OCI-LY7 (cell line): Measurements from ENCODE around the gene AP1S3. TPM values are rescaled to one million over a fixed set of nuclear protein-coding genes. Genes with fewer than 3 reads are reported as not detected.

Experiments used
- BruUV-seq: library from RNA; stranded (reverse); fragments of 400-500 nt; replicated peaks from 2 replicates; lab custom pipeline; 2021; lab: Mats Ljungman, UMichigan
- CTCF ChIA-PET: fragments of 300-600 bp; sonication (Branson Sonifier 250); formaldehyde crosslinking; loops from one replicate; lab custom pipeline; 2022; ENCODE audit warnings: antibody characterized with exemption; ENCODE audit not compliant: unreplicated experiment; lab: Charles Lee
- POLR2A ChIA-PET: fragments of 300-600 bp; sonication (Branson Sonifier 250); formaldehyde crosslinking; loops from one replicate; lab custom pipeline; 2022; ENCODE audit warnings: antibody characterized with exemption; lab: Charles Lee
- DNase-seq: peaks from one replicate; pipeline ENCODE4 v3.0.0-alpha.2; 2015; ENCODE audit warnings: low spot score
- H2AFZ ChIP-seq: fragments of 200-600 bp; sonication (generic), shearing (Covaris generic); 2 replicates; pipeline ENCODE4 v1.6.1; 2014; ENCODE audit warnings: mild to moderate bottlenecking, antibody characterized with exemption, low read length, moderate library complexity
- H3K27ac ChIP-seq: fragments of 200-600 bp; sonication (generic); 2 replicates; pipeline ENCODE4 v1.5.1; 2014; ENCODE audit warnings: mixed run types, low read depth, mild to moderate bottlenecking, moderate library complexity, low read length, inconsistent platforms; ENCODE audit not compliant: poor library complexity, severe bottlenecking
- H3K36me3 ChIP-seq: fragments of 200-600 bp; sonication (generic); 2 replicates; pipeline ENCODE4 v1.6.1; 2014; ENCODE audit warnings: mild to moderate bottlenecking, antibody characterized with exemption, low read length, moderate library complexity, mixed read lengths; ENCODE audit not compliant: insufficient read depth
- H3K4me1 ChIP-seq: fragments of 200-600 bp; sonication (generic); 2 replicates; pipeline ENCODE4 v1.5.1; 2014; ENCODE audit warnings: mild to moderate bottlenecking, low read length; ENCODE audit not compliant: insufficient read depth, poor library complexity, severe bottlenecking
- H3K4me2 ChIP-seq: fragments of 200-600 bp; sonication (generic); 2 replicates; pipeline ENCODE4 v1.6.1; 2014; ENCODE audit warnings: mild to moderate bottlenecking, low read length
- H3K4me3 ChIP-seq: fragments of 200-600 bp; sonication (generic); 2 replicates; pipeline ENCODE4 v1.5.1; 2014; ENCODE audit warnings: mild to moderate bottlenecking, low read depth, low read length; ENCODE audit not compliant: poor library complexity, severe bottlenecking
- H3K79me2 ChIP-seq: fragments of 200-600 bp; sonication (generic); 2 replicates; pipeline ENCODE4 v1.6.1; 2016; ENCODE audit warnings: low read depth, mild to moderate bottlenecking, low read length, moderate library complexity, mixed read lengths; ENCODE audit not compliant: insufficient read depth
- H3K9me2 ChIP-seq: fragments of 200-600 bp; sonication (generic); 2 replicates; pipeline ENCODE4 v1.6.1; 2016; ENCODE audit warnings: mild to moderate bottlenecking, low read length, mixed read lengths; ENCODE audit not compliant: insufficient read depth
- H3K9me3 ChIP-seq: fragments of 200-600 bp; sonication (generic); 2 replicates; pipeline ENCODE4 v1.6.1; 2014; ENCODE audit warnings: mild to moderate bottlenecking, mixed run types, low read length, mixed read lengths
- H4K20me1 ChIP-seq: fragments of 200-600 bp; sonication (generic); 2 replicates; pipeline ENCODE4 v1.6.1; 2014; ENCODE audit warnings: mild to moderate bottlenecking, antibody characterized with exemption, low read length, moderate library complexity, mixed read lengths; ENCODE audit not compliant: insufficient read depth
- CTCF ChIP-seq: fragments of 200-600 bp; sonication (generic); conservative IDR thresholded peaks from 2 replicates; pipeline ENCODE4 v1.5.1; 2014; ENCODE audit warnings: mild to moderate bottlenecking, antibody characterized with exemption, low read length, moderate library complexity, mixed read lengths
- EZH2phosphoT487 ChIP-seq: fragments of 200-600 bp; sonication (generic); IDR thresholded peaks from 2 replicates; pipeline ENCODE4 v1.6.1; 2018; ENCODE audit warnings: low read depth, borderline replicate concordance, mild to moderate bottlenecking, mixed run types, antibody characterized with exemption, low read length, moderate library complexity, mixed read lengths
- intact Hi-C: fragments of 100-400 bp; cut with micrococcal nuclease; formaldehyde crosslinking; loops from one replicate; pipeline ENCODE4 v1.10.0; 2022; ENCODE audit not compliant: unreplicated experiment
- total RNA-seq, 2 experiments: library from RNA; depleted of rRNA in 1 of 2; stranded (reverse); fragments of >200 nt in 1 of 2; shearing (Covaris generic) in 1 of 2; gene quantifications; 2 replicates each; pipeline ENCODE4 v1.2.3, GENCODE V29; 2014 to 2022

Gene AP1S3
- total RNA-seq, 2 experiments from 2014 or later, result 11.2 to 32.1 TPM

GRCh38 chr2:223712642-223713041, 124.7 kb downstream of the AP1S3 start:
- TF ChIP-seq EZH2phosphoT487 (no peak), CTCF (no peak)

GRCh38 chr2:223711596-223712326, 125.6 kb downstream of the AP1S3 start:
- no peaks in the 10 kb centered on the region for H3K9me2 ChIP-seq
- H3K36me3 ChIP-seq, result no peaks in the 10 kb centered on the region
- no peaks in the 10 kb centered on the region for H3K9me3 ChIP-seq
- H3K4me1 ChIP-seq, result no peaks in the 10 kb centered on the region
- no peaks in the 10 kb centered on the region for H3K79me2 ChIP-seq
- no peak for DNase-seq
- intact Hi-C loops, result no loop called here
- ChIA-PET CTCF (no interaction called here), POLR2A (no interaction called here)
- TF ChIP-seq CTCF (no peak), EZH2phosphoT487 (no peak)
- no TSS peak for BruUV-seq
- H3K27ac ChIP-seq, result no peak overlapping the region
- no peak overlapping the region for H3K4me3 ChIP-seq
- H3K4me2 ChIP-seq, result no peak overlapping the region
- no peak overlapping the region for H2AFZ ChIP-seq
- no peaks in the 10 kb centered on the region for H4K20me1 ChIP-seq

More at GRCh38 chr2:223712642-223713041, 124.7 kb downstream of the AP1S3 start:
- POLR2A ChIA-PET, result no interaction called here
- CTCF ChIA-PET, result no interaction called here
- no peak for DNase-seq
- BruUV-seq, result no TSS peak
- no peak overlapping the region for H2AFZ ChIP-seq
- H3K4me2 ChIP-seq, result no peak overlapping the region
- H3K4me3 ChIP-seq, result no peak overlapping the region
- H3K27ac ChIP-seq, result no peak overlapping the region
- intact Hi-C loops, result no loop called here
- H3K9me3 ChIP-seq, result no peaks in the 10 kb centered on the region
- no peaks in the 10 kb centered on the region for H3K36me3 ChIP-seq
- no peaks in the 10 kb centered on the region for H4K20me1 ChIP-seq
- no peaks in the 10 kb centered on the region for H3K79me2 ChIP-seq
- H3K9me2 ChIP-seq, result no peaks in the 10 kb centered on the region
- H3K4me1 ChIP-seq, result no peaks in the 10 kb centered on the region

Other genes starting within 250 kb of the AP1S3 start
- 0.06 and 0.26 TPM in 2 replicates for gene SCG2, start 235.2 kb downstream of the AP1S3 start, total RNA-seq (2014; rRNA removed; shearing (Covaris generic))
- not detected in 2 replicates for gene SCG2, start 235.2 kb downstream of the AP1S3 start, total RNA-seq (2022)
- 45.3 and 46.6 TPM in 2 replicates for gene WDFY1, start 107.8 kb upstream of the AP1S3 start, total RNA-seq (2014; rRNA removed; shearing (Covaris generic))
- 33.3 and 38.6 TPM in 2 replicates for gene WDFY1, start 107.8 kb upstream of the AP1S3 start, total RNA-seq (2022)
- 25.4 and 36.2 TPM in 2 replicates for gene MRPL44, start 119.9 kb upstream of the AP1S3 start, total RNA-seq (2014; rRNA removed; shearing (Covaris generic))
- gene MRPL44, start 119.9 kb upstream of the AP1S3 start, total RNA-seq (2022), result 36.5 and 38.6 TPM in 2 replicates
- not detected in 2 replicates for gene SERPINE2, start 201.7 kb upstream of the AP1S3 start, total RNA-seq (2014; rRNA removed; shearing (Covaris generic))
- 0.24 TPM in 1 of 2 replicates, not detected in the other for gene SERPINE2, start 201.7 kb upstream of the AP1S3 start, total RNA-seq (2022)